ENCODE results near the gene LILRA1. TPM values are rescaled to one million over a fixed set of nuclear protein-coding genes. Genes with fewer than 3 reads are reported as not detected.
"Not testable (repeated sequence)": the region's sequence is repeated elsewhere in the genome, so short reads cannot be mapped to it uniquely, and the experiment has no call there.

The LILRA1 gene
- total RNA-seq, 1 donor from 2014 or later = 0.22 TPM

- no peak for DNase-seq
- Histone ChIP-seq H3K27ac (replicated peaks) (no peak overlapping the region), H3K4me3 (peak overlapping the region; percentile 32), H3K36me3 (no peaks in the 10 kb centered on the region), H3K27me3 (ENCODE audit: low read depth) (peaks cover 70% of the 10 kb centered on the region), H3K4me1 (no peaks in the 10 kb centered on the region), H3K9me3 (replicated peaks) (peaks cover 11% of the 10 kb centered on the region)
- intact Hi-C loops (cut with micrococcal nuclease) = no loop called here
- no peak for TF ChIP-seq CTCF (IDR thresholded peaks at IDR 0.05; ENCODE audit: borderline replicate concordance)
Observed at GRCh38 chr19:54574051-54574450, 19.4 kb upstream of the LILRA1 start.

- H3K4me3 ChIP-seq = no peak overlapping the region
Observed at GRCh38 chr19:54574527-54575056, 18.8 kb upstream of the LILRA1 start.

GRCh38 chr19:54575205-54575604 is 18.2 kb upstream of the LILRA1 start:
- H3K27ac ChIP-seq (replicated peaks); intact Hi-C loops (cut with micrococcal nuclease); H3K36me3 ChIP-seq; DNase-seq; H3K4me1 ChIP-seq; H3K4me3 ChIP-seq: not testable (repeated sequence)
- peaks cover 20% of the 10 kb centered on the region for H3K9me3 ChIP-seq (replicated peaks)
- peaks cover 61% of the 10 kb centered on the region for H3K27me3 ChIP-seq (ENCODE audit: low read depth)

More at GRCh38 chr19:54574527-54575056, 18.8 kb upstream of the LILRA1 start:
- Histone ChIP-seq H3K36me3 (no peaks in the 10 kb centered on the region), H3K27me3 (ENCODE audit: low read depth) (peaks cover 67% of the 10 kb centered on the region), H3K27ac (replicated peaks) (no peak overlapping the region), H3K4me1 (no peaks in the 10 kb centered on the region), H3K9me3 (replicated peaks) (peaks cover 16% of the 10 kb centered on the region)
- no peak for DNase-seq
- TF ChIP-seq CTCF (IDR thresholded peaks at IDR 0.05; ENCODE audit: borderline replicate concordance) = no peak
- intact Hi-C loops (cut with micrococcal nuclease) = no loop called here

GRCh38 chr19:54576411-54576976 is 16.9 kb upstream of the LILRA1 start:
- Histone ChIP-seq H3K4me1 (no peaks in the 10 kb centered on the region), H3K27ac (replicated peaks) (no peak overlapping the region), H3K4me3 (no peak overlapping the region), H3K36me3 (no peaks in the 10 kb centered on the region), H3K27me3 (ENCODE audit: low read depth) (peaks cover 50% of the 10 kb centered on the region), H3K9me3 (replicated peaks) (peaks cover 21% of the 10 kb centered on the region)
- DNase-seq = no peak
- intact Hi-C loops (cut with micrococcal nuclease) = no loop called here
- no peak for TF ChIP-seq CTCF (IDR thresholded peaks at IDR 0.05; ENCODE audit: borderline replicate concordance)

GRCh38 chr19:54577334-54577733 is 16.1 kb upstream of the LILRA1 start:
- Histone ChIP-seq H3K27ac (replicated peaks) (no peak overlapping the region), H3K9me3 (replicated peaks) (peaks cover 29% of the 10 kb centered on the region), H3K27me3 (ENCODE audit: low read depth) (peaks cover 42% of the 10 kb centered on the region), H3K4me1 (no peaks in the 10 kb centered on the region), H3K4me3 (no peak overlapping the region), H3K36me3 (no peaks in the 10 kb centered on the region)
- no peak for DNase-seq
- intact Hi-C loops (cut with micrococcal nuclease) = no loop called here
- no peak for TF ChIP-seq CTCF (IDR thresholded peaks at IDR 0.05; ENCODE audit: borderline replicate concordance)

GRCh38 chr19:54578268-54578667 is 15.2 kb upstream of the LILRA1 start:
- H3K27ac ChIP-seq (replicated peaks); H3K4me1 ChIP-seq; H3K4me3 ChIP-seq; H3K36me3 ChIP-seq; intact Hi-C loops (cut with micrococcal nuclease); DNase-seq: not testable (repeated sequence)
- peaks cover 35% of the 10 kb centered on the region for H3K27me3 ChIP-seq (ENCODE audit: low read depth)
- H3K9me3 ChIP-seq (replicated peaks) = peaks cover 33% of the 10 kb centered on the region
